Testis (tissue), 2 donors: ENCODE results near the gene OR6X1.

Source experiments
- CTCF ChIP-seq, 3 experiments: fragments of 450-650 bp in 2 of 3; fragments of 200-600 bp in 1 of 3; sonication (generic) in 1 of 3; IDR thresholded peaks; one replicate each; pipeline ENCODE4 v1.5.1; 2016 to 2019; ENCODE audit warnings: antibody characterized with exemption in 3 of 3, mild to moderate bottlenecking in 2 of 3, moderate library complexity in 1 of 3
- POLR2A ChIP-seq: fragments of 450-650 bp; IDR thresholded peaks from one replicate; pipeline ENCODE4 v1.6.1; 2017; ENCODE audit warnings: antibody characterized with exemption, mild to moderate bottlenecking, moderate library complexity

GRCh38 chr11:123799438-123799837, 45.1 kb upstream of the OR6X1 start:
- TF ChIP-seq CTCF (IDR thresholded peaks at IDR 0.05) = no peak
- TF ChIP-seq POLR2A = no peak
